COLO668 (cell line): Measurements from ENCODE around the gene NDUFB10.

Experiments
- DNase-seq: peaks from one replicate; lab custom pipeline; 2025; ENCODE audit not compliant: unreplicated experiment; lab: John Stamatoyannopoulos, UW

NDUFB10 gene

DNA sequence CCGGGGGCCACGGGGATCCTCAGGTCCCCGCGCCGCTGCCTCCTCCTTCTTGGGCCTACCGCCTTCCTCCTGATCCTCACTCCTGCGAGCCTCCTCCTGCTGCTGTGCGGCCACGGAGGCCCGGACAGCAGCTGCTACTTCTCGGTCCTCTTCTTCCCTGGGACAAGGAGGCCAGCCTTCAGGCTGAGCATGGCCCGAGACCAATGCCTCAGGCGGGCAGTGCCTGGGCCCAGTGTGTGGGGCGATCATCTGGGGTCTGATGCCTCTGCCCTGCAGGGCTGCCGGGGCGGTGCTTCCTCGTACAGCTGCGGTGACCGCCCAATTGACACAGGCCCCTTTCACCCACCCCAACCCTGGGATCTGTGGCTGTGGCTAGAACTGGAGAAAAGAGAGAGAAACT lies 41.7 kb downstream of the NDUFB10 start:
- DNase-seq = no peak

DNA sequence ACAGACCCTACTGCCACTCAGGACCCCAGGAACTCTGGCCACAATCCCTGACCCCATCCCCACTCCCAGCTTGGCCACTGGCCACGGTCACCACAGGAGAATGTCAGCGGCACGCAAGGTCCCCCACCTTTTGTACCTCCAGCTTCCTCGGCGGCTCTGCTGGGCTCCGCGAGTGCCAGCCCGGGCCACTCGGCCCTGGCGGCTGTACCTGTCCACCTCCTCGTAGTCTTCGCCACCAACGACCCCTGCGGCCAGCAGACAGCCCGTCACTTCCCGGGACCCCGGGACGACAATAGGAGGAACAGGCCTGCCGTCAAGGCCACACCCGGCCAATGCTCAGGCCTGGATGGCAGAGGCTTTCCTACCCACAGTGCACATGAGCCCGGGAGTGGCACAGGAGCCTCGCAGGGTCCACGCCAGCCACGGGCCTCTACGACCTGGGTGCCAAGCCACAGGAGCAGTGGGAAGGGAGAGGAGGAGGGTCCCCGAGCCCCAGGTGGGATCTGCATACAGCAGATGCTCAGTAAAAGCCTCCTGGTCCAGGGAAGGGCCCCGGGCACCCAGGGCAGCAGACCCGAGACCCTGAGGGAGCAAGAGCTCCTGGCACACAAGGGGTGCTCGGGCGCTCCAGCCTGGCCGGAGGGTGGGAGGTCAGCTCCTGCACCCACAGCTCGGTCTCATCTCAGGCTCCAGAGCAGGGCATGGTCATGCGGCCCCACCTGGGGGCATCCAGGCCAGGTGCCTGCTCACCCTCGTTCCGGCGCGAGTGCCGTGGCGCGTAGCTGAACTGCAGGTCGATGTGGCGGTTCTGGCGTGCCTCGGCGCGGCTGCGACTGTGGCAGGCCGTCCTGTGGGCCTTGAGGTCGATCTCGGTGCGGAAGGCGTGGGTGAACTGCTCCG lies 42.4 kb downstream of the NDUFB10 start:
- DNase-seq = no peak

DNA sequence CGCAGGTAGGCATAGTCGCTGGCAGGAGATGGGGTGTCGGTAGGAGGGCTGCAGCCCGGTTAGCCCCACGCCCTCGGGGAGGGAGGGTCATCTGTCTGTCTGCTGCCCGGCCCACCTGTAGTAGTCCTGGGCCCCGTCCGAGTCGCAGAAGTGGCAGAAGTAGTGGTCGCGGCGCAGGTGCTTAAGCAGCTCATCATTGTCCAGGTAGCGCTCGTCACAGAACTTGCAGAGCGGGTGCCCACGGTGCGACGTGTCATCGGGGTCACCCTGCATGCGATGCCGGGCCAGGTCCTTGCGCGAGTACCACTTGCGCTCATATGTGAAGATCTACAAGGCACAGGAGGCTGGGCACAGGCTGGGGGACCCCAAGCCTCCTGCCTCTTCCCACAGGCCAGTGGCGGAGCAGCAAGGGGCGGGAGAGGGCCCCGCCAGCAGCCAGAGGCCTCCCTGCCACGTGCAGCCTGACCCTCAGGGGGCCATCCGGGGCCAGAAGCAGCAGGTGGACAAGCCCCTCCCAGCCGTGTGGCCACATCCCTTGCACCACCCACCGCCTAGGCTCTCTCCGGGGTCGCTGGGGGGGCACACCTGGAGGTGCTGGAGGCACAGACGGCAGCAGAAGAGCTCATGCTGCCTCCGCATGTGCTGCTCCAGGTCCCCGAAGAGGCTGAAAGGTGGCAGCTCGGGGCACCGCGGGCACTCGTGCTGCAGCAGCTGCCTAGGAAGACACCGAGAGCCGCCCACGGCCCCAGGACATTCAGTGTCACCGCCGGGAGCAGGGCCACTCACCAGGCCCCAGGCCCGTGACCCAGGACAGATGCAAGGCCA lies 43.3 kb downstream of the NDUFB10 start:
- no peak for DNase-seq

DNA sequence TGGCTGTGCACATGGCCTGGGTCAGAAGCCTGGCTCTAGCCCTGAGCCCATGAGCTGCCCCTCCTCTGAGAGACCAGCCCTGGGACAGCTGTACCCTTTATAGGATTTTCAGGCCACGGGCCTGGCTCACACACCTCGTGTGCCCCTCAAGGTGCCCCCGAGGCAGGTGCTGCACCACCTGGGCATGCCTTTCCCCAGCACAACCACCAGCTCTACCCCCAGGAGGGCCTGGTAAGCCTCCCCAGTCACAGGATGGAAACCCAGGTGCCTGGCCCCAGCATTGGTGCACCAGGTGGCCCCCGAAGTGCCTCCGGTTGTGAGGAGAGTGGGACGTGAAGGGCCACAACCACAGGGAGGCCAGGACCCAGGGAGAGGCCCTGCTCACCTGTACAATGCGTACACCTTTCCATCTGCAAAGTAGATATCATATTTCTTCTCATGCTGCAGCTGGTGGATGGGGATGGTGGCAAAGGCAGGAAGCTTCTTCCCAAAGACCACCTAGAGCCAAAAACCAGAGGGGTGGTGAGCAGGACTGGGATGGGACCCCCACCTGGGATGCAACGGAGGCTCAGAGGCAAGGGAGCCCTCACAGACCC lies 44.0 kb downstream of the NDUFB10 start:
- DNase-seq = peak; percentile 30

- peak; percentile 98 for DNase-seq
Observed at GRCh38 chr16:2003827-2004641, 44.7 kb downstream of the NDUFB10 start.

- peak; percentile 57 for DNase-seq
Observed at GRCh38 chr16:2004795-2005517, 45.6 kb downstream of the NDUFB10 start.

- peak; percentile 24 for DNase-seq
Observed at GRCh38 chr16:2005646-2006045, 46.3 kb downstream of the NDUFB10 start.

- DNase-seq = no peak
Observed at GRCh38 chr16:2006317-2006716, 47.0 kb downstream of the NDUFB10 start.

DNA sequence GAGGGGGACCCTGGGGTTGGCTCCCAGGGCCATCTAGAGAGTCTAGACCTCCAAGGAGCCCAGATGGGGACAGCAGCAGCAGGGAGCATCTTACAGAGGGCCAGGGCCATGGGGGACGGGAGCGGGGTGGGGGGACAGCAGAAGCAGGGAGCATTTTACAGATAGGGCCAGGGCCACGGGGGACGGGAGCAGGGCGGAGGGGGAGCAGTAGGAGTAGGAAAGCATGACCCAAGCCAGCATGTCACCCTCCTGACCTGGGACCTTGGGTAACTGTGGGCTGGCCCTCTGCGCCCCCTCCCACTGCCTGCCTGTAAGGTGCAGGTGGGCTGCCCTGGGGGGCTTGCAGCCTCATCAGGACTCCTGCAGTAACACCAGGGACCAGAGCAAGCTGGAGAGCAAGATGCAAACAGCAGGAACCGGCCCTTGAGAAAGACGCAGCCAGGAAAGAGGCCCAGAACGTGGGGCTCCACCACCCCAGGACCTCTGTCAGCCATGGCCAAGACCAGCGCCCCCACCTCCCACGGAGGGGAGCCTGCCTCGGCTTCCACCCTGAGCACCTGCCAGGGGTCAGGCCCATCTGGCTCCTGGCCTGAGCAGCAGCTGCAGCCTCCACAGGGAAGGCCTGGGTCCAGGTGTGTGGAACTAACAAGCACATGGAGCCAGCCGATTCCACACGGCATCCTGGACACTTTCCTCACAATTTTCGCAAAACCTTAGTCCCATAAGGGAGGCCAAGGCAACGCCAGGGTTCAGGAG lies 47.9 kb downstream of the NDUFB10 start:
- DNase-seq = peak; percentile 54

DNA sequence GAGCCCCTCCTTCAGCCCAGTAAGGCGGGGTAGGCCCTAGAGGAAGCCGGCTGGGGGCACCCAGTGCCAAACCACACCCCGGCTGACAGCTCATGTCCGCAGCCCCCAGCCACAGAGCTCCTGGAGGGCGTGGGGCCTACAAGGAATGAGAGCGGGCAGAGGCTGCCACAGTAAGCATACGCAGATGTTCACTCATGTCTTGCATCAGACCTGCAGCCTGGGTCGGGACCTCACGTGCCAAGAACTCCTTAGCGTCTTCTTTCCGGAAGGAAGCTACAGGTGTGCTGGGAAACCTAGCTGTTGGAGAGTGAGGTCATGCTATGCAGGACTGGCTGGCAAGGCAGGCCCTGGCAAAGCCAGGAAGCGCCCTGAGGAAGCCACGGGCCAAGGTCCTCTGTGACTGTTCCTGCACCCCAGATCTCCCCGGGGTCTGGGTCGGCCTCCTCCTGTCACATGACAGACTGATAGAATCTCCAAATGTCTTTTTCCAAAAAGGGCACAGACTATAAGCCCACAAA lies 48.7 kb downstream of the NDUFB10 start:
- peak; percentile 65 for DNase-seq

DNA sequence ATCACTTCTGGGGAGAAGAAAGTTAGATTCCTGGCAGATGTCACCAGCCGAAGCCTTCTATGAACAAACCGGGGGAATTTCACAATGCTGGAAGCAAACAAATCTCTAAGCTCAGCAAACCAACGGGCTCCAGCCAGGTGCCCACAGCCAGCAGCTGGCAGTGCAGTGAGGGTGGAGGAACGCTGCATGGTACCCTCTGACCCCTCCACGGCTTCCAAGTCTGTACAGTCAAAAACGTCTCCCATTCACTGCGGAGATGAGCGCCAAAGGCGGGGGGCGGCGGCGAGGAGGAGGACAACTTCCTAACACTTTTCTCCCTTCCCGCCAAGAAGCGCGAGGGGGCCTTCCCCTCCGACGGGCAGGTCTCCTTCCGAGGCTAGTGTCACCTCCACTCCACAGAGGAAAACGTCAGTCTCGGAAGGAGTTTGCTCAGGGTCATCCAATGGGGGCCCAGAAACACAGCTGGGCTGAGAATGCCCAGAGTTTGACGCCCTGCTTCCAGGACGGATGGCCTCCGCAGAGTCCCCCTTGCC lies 49.4 kb downstream of the NDUFB10 start:
- peak; percentile 49 for DNase-seq

- DNase-seq = peak; percentile 52
Observed at GRCh38 chr16:2009164-2009711, 49.9 kb downstream of the NDUFB10 start.

DNA sequence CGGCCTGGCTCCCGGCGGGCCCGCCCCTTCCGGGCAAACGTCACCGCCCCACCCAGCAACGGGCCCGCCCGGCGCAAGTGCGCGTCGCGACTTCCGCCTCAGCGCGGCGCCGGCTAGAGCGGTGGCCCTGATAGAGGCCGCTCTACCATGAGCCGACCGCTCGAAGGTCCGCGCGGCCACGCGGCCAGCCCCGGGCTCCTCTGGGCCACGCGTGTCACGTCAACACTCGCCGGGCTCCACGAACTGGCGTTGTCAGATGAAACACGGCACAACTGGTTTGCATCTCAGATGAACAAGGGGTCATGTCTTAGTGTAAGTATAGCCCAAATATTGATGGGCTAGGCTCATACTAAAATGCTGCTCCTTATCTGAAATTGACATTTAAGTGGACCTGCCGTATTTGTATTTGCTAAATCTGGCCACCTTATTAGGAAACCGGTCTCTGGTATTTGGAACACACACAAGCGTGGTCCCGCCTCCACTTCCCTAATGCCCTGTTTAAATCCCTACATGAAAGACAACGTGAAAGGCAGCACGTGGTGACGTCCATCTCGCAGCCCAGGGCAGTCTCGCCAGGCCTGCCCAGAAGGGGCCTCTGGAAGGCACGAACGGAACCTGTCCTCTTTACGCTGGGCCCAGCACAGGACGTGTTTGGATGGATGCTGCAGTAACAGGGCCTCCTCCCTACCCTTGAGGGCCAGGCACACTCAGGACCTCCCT lies 50.6 kb downstream of the NDUFB10 start, which contains the start of gene ZNF598:
Gene ZNF598 (minus strand): TSS at position 31 of the 720 bp plus-strand sequence.
- DNase-seq = peak; percentile 95
